PFSK-1 (cell line): ENCODE measurements around the gene IFT74.

Experiments used
- POLR2AphosphoS5 ChIP-seq: IDR thresholded peaks from 2 replicates; pipeline ENCODE4 v1.6.1; 2012; ENCODE audit warnings: low read depth, mild to moderate bottlenecking, control low read depth, low read length, moderate library complexity
- SIN3A ChIP-seq: IDR thresholded peaks from 2 replicates; pipeline ENCODE4 v1.6.1; 2012; ENCODE audit warnings: mild to moderate bottlenecking, low read length, moderate library complexity, borderline replicate concordance; ENCODE audit not compliant: insufficient read depth
- TAF1 ChIP-seq: IDR thresholded peaks from 2 replicates; pipeline ENCODE4 v1.6.1; 2012; ENCODE audit warnings: low read length, control low read depth, borderline replicate concordance; ENCODE audit not compliant: insufficient read depth
- TF ChIP-seq, protein P1 (sequence below), 2 experiments: IDR thresholded peaks; 2 replicates each; pipeline versions ENCODE4 v1.6.1 to v1.8.0; 2011 to 2012; ENCODE audit warnings: low read depth in 2 of 2, low read length in 2 of 2, control low read depth in 1 of 2, inconsistent platforms in 1 of 2, mild to moderate bottlenecking in 1 of 2, moderate library complexity in 1 of 2; ENCODE audit not compliant: insufficient read depth in 1 of 2

DNA sequence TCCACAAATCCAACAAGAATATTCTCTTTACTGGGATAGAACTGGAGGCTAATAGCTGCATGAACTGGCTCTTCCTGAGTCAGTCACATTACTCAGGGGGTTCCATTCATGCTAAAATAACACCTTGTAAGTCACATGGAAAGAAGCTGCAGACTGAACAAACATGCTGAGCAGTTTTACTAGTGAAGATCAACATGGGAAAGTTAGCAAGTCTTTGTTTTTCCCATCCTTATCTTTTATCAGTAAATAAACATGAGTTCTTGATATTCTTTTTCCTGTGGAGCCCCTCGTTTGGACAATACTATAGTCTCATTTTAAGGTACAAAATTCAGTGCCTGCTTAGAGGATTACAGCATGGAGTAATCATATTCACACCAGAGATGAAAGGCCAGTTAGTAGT is 109.1 kb downstream of the IFT74 start:
- TF ChIP-seq, protein P1, sequence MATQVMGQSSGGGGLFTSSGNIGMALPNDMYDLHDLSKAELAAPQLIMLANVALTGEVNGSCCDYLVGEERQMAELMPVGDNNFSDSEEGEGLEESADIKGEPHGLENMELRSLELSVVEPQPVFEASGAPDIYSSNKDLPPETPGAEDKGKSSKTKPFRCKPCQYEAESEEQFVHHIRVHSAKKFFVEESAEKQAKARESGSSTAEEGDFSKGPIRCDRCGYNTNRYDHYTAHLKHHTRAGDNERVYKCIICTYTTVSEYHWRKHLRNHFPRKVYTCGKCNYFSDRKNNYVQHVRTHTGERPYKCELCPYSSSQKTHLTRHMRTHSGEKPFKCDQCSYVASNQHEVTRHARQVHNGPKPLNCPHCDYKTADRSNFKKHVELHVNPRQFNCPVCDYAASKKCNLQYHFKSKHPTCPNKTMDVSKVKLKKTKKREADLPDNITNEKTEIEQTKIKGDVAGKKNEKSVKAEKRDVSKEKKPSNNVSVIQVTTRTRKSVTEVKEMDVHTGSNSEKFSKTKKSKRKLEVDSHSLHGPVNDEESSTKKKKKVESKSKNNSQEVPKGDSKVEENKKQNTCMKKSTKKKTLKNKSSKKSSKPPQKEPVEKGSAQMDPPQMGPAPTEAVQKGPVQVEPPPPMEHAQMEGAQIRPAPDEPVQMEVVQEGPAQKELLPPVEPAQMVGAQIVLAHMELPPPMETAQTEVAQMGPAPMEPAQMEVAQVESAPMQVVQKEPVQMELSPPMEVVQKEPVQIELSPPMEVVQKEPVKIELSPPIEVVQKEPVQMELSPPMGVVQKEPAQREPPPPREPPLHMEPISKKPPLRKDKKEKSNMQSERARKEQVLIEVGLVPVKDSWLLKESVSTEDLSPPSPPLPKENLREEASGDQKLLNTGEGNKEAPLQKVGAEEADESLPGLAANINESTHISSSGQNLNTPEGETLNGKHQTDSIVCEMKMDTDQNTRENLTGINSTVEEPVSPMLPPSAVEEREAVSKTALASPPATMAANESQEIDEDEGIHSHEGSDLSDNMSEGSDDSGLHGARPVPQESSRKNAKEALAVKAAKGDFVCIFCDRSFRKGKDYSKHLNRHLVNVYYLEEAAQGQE (IDR thresholded peaks at IDR 0.05; ENCODE audit: insufficient read depth in 1 of 2, low read depth in 2 of 2, low read length in 2 of 2), result no peak
- TF ChIP-seq TAF1 (no peak), POLR2AphosphoS5 (no peak), SIN3A (peak; percentile 33; the same call in 1 of the 2 replicates)
